NCI-H2029 (cell line): ENCODE results near the gene GALNTL6.
A peak's percentile ranks its signal among the peaks of the same experiment; 100 is the strongest.

Experiments
- DNase-seq: peaks from one replicate; lab custom pipeline; 2025; lab: John Stamatoyannopoulos, UW

The GALNTL6 gene

DNA sequence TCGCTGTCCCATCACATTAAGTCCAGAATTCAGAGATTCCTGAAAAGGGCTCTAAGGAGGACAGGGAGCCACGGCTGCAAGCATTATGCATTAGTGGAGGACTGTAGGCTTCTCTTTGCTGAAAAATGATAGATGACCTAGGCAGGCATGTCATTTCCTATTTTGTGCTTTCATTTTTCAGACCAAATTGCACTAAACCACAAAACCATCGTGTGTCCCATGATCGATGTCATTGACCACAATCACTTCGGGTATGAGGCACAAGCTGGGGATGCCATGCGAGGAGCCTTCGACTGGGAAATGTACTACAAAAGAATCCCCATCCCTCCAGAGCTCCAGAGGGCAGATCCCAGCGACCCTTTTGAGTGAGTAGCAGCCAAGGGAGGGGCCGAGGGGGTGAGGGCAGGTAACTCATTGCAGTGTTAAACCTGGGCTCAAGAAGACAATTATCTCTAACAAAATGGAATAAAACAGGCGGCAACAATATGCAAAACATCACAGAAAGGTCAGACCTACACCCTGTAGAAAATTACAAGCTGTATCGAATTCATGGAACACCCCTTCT is 1000.2 kb downstream of the GALNTL6 start:
- no peak for DNase-seq

DNA sequence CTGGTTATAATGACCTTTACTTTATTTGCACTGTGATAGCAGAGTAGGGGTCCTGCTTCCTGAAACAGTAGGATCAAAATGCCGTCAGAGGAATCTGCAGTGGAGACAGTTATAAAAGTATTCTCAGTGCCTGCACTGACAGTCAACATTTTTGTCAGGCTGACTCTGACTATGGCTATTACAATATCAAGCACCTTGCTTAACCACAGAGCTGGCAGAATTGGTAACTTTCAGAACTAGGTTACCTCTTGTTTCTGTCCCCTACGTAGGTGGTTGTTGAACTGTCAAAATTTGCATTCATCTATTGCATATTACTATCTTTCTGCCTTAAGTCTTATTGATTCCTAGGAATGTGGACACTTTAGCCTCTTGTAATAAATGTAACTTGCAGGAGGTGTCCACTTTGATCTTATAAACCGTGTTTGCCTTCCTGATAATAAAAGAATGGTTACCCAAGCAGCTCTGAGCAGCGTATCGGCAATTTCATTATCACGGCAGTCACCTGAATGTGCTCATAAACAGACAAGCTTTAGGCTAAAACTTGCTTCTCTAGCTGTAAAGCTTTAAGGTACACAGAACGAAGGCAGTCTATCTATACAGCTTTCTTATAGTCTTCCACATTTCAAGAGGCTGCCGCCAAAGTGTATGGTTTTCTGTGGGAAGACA is 1002.4 kb downstream of the GALNTL6 start:
- no peak for DNase-seq

DNA sequence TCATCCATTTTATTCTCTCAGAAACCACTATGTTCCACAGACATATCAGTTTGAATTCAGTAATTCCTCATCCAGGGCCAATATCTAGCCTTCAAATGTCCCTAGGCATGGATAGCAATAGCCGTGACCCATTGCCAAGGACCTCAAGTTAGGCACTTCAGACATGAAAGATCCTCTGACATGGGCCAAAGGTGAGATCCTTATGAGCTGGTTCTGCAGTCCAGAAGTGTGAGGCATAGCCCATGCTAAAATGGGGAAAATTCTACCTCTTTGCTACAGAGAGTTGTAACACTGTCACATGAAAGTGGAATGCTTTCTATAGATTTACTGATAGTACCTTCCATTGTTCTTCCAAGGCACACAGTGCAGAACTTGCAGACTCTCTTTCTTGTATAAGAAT is 1005.7 kb downstream of the GALNTL6 start:
- DNase-seq = no peak

DNA sequence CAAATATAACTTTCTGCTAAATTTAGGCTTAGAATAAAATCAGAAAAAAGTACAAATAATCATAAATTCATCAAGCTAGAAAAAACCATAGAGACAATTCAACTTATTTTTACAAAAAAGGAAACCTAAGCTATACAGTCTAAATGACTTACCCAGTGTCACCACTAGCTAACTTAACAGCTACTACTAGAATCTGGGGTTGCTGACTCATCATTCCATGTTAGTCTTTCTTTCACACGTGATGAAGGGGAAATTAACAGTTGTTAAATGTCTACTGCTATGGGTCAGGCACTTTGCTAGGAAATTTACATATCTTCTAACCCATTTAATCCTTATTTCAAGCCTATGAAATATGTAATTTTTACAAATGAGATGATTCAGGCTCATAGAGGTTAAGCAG is 1006.1 kb downstream of the GALNTL6 start:
- DNase-seq = no peak

DNA sequence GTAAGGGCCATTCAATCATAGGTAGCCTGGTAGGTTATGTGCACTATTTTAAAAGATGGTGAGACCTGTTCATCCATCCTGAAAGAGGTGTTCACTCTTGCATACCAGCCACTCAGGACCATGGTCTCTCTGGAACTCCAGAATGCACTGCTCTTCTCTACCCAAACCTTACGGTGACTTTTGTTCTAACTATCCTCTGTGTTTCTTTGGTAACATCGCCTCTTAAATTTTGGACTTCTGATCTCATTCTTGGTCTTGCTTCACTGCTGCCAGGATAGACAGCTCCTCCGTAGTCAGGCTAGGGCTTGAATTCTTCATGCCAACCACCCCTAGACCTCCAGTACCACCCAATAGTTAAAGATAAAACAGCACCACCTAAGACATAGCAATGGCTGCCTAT is 1009.1 kb downstream of the GALNTL6 start:
- DNase-seq = no peak

DNA sequence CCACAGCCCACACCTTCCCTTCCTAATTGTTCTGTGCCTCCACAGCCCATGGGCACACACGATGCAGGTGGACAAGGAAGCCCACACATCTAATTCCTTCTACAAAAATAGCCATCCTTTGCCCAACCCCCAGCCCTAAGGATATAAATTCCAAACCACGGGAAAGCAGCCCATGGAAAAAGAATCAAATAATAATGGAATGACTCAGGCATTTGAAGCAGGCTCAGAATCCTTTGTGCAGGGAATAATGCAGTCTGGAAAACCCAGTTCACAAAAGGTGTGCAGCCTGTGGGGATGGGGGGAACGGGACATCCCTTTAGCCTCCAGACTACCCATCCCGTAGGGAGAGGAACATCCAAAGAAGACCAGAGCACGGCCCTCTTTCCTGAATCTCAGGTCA is 1013.1 kb downstream of the GALNTL6 start:
- no peak for DNase-seq

DNA sequence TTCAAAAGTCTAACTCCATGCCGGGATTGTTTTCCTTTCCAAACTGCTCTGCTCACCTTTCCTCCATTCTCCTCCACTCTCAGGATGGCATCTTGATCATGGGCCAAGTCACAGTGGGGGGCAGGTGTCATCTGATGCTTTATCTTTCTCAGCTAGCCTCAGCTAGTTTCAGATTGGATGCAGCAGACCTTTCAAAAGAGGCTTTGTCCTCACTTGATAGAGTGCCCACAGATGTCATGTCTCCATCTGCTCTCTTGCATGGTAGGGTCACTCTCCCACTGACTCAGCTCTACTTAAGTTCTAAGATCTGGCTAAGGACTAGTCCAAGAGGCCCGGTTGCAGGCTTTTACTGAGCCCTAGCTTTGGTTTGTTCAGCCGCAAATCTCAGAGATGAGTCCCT is 1013.7 kb downstream of the GALNTL6 start:
- DNase-seq = no peak

DNA sequence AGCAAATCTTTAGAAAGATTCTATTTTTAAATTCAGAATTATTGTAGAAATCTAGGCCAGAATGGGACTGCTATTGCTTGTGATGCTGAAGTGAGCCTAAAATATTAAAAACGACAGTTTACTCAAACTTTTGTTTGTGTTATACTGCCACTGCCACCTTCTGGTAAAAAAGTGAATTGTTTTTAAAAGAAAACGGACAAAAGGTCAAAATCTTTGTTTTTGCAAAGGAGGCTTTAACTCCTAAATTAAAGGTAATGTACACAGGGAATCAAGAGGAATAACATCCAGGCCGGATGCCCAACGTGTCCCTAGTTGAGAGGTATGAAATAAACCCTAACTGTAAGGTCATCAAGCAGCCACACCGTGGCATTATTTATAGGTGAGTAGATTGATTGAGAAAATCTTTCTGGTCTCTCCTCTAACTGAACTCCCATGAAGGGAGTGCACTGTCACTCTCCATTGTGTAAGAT is 1017.1 kb downstream of the GALNTL6 start:
- peak; percentile 2 for DNase-seq

DNA sequence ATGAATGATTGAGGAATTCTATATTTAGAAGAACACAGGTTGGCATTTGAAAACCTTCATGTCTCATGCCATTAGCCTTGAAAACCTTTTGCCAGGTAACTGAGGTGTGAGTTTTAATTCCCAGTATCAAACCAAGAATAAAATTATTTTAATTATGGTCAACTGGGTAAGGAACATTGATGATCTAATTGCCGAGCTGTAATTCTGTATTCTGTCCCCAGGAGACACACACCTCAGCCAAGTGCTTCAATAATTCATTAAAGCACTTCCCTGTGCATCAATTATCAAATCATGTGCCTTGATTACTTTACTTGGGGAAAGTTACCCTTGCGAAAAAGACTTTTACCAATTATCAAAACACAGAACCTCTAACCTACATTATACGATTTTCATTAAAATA is 1023.5 kb downstream of the GALNTL6 start:
- no peak for DNase-seq

DNA sequence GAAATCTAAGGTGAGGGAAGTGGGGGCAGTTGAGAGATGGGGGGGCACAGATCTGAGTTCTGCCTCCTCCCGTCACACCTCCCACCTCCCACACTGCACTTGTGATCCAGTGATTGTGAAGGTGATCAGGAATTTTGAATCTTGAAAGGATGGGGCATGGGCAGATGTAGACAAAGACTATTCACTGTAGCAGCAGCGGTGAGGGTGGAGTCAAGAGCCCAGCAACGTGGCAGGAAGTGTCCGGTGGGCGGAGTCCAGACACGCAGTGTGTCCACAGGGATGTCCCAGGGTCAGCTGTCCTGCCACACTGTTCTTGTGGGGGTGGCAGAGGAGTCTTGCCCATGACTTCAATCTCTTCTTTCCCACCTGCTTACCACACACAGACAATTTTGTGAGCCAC is 1024.9 kb downstream of the GALNTL6 start:
- no peak for DNase-seq

DNA sequence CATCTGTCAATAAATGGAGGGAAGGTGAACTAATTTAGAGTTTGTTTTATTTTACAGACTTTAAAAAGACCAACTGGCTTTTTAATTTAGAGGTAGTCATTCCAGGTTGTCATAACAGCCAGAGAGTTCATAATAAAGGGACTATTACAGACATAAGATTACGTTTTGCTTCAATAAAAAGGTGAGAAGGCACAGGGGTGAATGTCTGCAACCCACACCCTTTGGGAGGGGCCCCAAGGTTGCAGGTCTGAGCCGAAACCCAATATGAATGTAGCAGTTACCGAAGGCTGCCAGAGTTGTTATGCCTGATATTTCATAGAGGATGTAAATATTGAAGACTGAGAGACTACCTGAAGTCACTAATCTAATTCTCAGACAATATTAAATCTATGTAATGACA is 1025.7 kb downstream of the GALNTL6 start:
- DNase-seq = no peak

DNA sequence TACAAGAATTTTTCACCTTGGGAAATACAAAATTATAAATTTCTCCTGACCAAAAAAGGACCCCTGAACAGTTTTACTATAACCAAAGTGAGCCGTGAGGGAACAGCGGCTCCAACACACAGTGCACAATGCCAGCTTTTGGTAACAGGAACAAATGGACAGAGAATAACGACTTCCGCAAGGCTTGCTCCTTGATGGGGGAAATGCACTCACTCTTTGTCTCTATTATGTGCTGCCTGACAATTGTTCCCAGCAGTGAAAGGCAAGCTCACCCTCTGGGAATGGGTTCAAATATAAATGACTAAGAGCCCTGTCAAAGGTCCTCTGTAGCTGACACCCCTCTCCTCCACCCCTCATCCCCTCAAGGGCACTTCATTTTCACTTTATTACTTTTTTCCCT is 1029.6 kb downstream of the GALNTL6 start:
- no peak for DNase-seq

DNA sequence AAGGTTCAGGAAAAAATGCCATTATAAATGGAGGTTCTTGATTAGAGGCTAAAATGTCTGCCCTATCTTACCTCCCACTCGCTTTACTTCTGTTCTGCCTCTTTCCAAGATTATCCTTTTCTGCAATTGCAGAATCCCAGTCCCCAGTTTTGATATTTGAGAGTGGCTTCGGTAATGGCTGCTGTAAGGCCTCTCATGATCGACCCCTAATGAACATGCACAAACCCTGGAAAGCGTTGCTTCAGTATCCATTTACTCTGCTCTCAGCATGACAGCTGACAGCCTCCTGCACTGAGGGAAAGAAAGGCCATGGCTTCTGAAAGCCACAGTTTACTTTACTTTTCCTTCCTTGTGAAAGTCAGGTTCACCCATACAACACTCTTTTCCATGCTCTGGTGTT is 1030.0 kb downstream of the GALNTL6 start:
- DNase-seq = no peak

DNA sequence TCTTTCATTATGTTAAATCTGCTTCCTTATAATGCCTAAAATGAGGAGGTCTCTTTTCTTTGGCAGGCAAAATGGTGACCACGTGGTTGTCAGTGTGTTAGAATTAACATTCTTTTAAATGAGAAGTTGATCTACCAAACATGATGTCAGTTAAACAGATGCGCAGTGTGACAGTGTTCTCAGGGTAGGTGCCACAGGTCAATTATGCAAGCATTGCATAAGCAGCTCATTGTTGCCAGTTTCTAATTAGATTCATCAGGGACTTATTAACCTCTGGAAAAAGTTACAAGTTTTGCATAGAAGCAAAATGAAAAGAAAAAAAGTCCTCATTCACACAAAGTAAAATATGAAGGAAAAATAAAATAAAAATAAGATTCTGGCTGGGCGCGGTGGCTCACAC is 1031.4 kb downstream of the GALNTL6 start:
- no peak for DNase-seq

DNA sequence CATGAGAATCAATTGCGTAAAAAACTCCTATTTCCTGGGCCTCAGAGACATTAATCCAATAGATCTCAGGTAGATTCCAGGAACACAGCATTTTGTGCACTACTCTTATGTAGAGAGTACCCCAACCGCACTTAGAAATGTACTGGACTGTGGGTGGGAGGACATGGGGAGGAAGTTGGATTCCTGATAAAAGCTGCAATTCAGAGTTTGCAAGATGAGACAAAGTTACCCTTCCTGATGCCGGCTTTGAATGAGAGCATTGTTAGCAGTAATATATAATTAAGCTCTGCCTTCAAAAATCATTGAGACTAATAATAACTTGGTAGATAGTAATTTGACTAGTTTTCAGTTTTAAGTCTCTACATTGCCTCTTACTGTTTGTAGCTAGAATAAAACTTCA is 1032.1 kb downstream of the GALNTL6 start:
- no peak for DNase-seq

DNA sequence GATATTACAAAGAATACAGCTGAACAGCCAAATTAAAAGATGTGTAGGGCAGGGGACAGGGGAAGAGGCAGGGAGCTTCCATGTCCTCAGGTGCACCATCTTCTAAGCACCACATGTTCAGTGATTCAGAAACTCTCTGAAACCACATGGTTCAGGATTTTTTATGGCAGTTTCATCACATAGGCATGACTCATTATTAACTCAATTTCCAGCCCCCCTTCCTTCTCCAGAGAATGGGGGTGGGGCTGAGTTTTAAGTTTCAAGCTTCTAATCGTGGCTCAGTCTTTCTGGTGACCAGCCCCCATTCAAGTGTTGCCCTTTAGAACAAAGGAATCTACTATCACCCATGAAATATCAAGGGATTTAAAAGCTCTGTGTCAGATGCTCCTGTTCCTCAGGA is 1037.6 kb downstream of the GALNTL6 start:
- no peak for DNase-seq

DNA sequence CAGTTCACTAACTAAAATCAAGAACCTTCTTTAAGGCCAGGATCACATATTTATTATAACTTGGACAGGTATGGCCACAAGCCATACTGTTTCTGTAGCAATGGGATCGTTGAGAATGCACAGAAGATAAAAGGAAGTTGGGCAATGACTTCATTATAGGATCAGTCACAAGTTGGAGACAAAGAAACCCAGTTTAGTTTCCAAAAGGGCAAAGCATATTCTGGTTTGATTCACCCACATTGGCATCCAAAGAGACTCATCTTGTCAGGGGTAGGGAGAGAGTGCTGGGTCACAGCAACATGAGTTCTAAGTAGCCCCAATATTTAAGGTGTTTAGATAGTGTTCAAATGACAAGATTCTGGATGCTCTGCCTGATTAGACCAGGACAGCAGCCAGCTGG is 1038.3 kb downstream of the GALNTL6 start:
- no peak for DNase-seq

DNA sequence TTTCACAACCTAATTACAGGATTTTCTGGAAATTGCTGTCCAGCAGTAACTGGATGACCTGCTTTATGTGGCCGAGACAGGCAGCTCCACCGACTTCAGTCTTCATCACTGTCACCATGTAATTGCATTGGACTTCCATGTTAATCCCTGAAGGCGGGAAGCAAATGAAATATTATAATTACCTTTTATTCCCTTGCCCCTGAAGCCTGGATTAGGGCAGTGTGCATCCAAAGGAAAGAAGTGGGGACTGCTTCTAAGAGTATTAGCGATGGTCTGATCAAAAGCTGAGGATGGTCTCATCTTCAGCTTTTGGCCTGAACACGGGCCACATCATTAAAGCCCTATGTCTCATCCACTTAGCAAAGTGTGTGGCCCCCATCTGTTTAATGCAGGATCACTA is 1043.8 kb downstream of the GALNTL6 start:
- DNase-seq = no peak

DNA sequence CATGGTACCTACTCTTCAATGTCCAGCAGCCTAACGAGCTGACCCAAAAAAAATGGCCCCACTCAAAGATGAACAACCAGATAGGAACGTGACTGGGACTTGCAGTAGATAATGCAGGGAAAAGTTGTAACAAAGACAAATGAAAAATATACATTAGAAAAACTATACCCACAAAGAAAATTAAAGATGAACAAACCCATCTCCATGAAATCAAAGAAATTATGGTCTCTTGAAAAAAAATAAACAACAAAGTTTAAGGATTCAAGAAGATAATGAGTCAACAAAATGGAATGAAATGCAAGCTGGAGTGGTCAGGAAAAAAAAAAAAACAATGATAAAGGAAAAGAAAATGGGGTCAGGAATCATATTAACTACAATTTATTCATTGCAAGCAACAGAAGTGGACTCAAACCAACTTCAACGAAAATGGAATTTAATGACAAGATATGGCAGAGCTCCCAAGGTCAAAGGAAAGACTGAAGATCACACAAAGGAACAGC is 1045.6 kb downstream of the GALNTL6 start:
- DNase-seq = no peak

DNA sequence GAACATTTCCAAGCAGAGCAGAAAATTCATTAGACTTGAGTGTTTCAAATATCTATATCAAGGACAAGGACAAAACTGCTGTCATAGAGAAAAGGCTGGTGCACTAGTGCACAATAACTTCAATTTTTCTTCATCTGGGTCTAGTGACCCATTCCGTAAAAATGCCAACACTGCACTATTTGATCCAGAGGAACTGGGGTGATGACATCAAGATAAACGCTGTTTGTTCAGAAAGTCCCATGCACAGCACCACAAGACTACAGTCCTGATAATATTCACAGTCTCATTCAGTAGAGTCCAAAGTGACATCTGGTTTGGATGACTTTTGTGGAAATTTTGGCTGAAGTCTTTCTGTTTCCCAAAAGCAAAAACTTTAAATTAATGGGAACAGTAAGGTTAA is 1051.9 kb downstream of the GALNTL6 start:
- no peak for DNase-seq

DNA sequence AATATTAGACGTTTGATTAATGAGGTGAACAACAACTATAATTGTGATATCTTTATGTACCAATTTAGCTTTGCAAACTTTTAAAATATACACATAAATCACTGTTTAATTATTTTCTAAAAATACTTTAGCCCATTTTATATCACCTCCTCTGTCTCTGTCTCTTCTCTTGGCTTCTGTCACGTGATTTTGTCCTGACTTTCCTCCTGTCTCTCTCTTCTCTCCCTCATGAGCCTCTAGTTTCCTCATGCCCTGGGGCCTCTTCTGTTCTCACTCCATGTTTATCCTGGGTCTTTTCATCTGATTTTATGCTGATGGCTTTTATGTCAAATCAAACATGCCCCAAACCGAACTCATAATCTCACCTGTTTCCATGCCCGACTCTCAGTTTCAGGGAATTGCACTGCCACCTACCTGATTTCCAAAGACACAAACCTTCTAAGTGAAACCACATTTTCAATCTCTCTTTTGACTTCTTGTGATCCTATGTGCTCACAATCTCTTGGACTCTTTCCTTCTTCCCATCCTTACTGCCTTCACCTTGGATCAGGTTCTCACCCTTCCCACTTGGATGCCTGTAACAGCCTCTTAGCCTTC is 1052.4 kb downstream of the GALNTL6 start:
- no peak for DNase-seq

DNA sequence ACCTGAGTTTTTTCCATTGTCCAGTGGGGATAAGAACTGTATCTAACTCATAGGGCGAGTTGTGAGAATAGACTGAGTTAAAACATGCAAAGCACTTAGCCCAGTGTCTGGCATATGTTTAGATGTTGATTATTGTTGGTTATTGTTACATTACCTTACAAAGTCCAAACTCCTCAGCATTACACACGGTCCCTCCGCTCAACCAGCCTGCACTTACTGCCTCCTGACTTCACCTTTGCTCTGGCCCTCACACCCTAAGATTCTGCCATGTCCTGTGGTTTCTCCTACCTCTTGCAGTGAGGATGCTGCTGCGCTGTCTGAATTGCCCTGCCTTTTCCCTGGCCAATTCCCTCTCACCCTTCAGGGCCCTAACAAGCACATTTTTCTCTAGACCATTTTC is 1053.2 kb downstream of the GALNTL6 start:
- no peak for DNase-seq

DNA sequence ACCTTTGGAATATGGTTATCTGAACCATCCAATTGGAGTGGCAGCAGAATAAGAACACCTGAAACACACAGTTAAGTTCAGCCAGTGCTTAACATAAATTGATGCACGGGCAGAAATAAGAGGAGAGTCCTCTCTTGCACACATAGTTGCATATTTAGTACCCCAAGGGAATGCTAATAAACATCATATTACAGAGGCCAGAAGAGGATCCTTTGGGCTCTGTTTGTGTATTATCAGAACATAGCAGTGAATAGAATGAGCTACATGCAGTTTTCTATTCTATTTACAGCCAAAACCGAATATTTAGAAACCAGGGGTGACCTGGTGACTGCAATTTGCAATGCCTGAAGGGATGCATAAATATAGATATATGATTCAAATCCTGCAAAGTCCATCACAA is 1054.6 kb downstream of the GALNTL6 start:
- no peak for DNase-seq

DNA sequence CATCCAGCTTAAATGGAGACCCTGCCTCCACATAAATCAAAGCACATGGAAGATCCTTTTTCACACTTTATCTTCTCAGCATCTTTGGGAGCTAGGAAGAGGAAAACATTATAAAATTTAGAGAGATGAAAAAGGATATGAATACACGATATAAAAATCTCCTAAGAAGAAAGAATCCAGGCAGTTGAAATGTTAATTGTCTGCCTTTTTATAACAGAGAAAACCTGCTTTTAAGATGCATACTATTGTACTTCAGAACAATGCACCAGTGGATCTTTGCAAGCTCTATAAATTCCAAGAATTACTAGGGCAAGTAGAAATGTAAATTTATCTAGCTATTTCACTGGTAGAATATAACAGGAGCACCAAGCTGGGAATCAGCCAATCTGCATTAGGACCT is 1055.1 kb downstream of the GALNTL6 start:
- DNase-seq = no peak
